Measurements from ENCODE around the gene COPE.
"Not testable (repeated sequence)": the region's sequence is repeated elsewhere in the genome, so short reads cannot be mapped to it uniquely, and the experiment has no call there.

The COPE gene

DNA sequence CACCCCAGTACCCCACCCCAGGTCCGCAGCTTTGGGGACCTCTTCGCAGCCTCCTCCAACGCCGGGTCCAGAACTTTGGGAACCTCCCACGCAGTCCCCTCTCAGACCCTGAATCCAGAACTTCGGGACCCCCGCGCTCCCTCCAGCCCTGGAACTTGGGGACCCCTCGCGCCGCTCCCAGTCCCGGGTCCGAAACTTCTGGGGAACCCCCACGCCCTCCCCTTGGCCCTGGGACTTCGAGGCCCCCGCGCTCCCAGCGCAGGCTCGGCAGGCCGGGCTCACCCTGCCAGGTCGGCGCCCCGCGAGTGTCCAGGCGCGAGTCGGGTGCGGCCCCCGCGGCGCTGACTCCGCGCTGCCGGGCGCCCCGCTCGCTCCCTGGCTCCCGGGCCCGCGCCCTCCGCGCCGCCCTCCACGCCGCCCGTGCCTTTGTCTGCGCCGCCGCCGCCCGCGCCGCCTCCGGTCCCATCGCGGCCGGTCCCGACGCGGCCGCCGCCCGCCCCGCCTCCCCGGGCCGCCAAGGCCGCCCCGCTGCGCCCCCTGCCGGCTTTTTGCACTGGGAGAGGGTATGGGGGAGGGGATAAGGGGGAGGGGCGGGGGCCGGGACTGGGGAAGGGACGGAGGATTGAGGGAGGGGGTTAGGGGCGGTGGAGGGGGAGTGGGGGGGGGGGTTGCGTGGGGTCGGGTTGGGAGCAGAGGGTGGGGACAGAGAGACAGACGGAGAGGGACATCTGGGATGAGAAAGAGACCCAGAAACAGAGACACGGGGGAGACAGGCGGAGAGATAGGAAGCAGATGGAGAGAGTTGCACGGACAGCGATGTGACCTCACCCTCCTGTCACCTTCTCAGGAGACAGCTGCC, 21.8 kb upstream of the COPE start, which contains the start of gene HOMER3:
Gene HOMER3 (minus strand): TSS at position 449 of the 859 bp plus-strand sequence. CDS start 2,235 bp downstream, outside the sequence.
- DNase-seq: no peak

DNA sequence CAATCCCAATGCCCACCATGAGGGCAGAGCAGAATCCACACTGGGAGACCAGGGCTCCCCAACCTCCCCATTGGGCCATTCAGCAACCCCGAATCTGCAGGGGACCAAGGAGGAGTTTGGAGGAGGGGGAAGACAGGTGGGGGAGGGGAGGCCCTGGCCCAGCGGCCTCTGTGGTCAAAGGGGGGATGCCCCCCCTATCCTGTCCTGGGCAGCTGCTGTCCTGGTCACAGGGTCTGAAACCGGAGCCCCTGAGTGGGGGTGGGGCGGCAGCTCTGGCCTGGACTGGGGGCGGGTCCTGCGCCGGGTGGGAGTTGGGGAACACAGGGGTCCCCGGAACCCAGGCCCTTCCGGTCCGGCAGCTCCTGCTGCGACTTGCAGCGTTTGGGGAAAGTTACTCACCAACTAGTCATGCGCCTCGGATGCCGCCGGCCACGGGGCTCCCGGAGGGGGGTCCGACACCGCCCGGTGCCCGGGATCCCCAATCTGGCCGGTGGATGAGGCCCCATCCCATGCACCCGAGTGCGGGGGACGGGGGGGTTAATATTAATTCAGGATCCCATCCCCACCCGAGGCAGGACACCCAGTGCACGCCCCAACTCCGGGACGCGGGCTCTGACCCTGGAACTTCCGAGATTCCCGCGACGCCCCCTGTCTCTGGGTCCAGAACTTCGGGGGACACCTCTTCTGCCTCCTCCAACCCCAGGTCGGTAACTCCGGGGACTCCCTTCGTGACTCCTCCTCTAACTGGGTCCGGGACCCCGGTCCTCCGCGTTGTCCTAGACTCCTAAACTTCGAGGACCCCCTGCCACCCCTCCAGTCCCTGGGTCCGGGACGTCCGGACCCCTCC, 21.0 kb upstream of the COPE start:
- DNase-seq: no peak

DNA sequence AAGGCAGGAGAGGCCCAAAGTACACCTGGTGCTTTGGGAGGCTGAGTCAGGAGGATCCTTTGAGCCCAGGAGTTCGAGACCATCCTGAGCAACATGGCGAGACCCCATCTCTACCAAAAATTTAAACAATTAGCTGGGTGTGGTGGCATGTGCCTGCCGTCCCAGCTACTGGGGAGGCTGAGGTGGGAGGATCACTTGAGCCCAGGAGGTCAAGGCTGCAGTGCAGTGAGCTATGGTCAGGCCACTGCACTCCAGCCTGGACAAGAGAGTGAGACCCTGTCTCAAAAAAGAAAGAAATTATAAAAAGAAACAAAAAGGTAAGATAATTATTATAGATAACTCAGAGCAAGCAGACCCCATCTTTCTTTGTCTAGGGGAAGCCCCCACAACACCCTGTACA, 20.0 kb upstream of the COPE start:
- no peak for DNase-seq

DNA sequence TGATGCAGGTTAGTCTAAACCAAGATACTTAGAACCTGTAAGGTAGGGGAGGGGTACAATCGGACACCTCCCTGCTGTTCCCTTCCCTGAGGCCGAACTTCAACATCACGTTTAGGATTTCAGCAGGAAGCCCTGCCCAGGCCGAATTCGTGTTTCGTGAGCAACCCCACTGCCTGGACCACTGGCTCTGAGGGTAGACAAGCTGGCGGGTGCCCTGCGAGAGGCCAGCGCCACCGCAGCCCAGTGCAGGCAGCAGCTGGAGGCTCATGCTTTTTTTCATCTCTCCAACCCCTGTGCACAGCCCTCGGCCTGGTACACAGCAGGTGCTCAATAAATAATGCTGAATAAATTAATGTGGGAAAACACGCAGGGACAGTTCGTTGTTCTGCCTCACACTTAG, 14.1 kb upstream of the COPE start:
- DNase-seq: no peak

DNA sequence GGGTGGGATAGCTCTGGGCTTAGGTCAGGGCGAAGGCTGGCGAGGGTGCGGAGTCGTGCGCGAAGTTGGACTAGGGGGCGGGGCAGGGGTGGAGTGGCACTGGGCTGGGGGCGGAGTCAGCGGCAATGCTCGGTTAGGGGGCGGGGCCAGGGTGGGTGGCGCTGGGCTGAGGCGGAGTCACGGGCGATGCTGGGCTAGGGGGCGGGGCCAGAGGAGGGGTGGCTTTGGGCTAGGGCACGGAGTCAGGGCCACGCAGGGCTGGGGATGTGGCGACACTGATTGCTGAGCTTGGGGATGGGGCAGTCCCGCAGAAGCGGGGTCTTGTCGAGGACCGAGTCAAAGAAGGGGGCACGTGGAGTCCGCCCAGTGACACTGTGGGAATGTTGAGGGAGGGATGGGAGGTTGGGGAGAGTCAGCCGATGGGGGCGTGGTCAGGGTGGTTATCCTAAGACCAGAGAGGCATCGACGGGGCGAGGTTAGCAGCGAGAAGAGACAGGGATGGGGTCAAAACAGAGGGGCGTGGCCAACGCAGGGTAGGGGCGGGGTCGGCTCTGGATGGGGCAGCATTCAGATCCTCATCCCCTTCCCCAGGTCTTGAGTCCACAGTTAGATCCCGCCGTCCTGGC, 13.1 kb upstream of the COPE start:
- DNase-seq: no peak

DNA sequence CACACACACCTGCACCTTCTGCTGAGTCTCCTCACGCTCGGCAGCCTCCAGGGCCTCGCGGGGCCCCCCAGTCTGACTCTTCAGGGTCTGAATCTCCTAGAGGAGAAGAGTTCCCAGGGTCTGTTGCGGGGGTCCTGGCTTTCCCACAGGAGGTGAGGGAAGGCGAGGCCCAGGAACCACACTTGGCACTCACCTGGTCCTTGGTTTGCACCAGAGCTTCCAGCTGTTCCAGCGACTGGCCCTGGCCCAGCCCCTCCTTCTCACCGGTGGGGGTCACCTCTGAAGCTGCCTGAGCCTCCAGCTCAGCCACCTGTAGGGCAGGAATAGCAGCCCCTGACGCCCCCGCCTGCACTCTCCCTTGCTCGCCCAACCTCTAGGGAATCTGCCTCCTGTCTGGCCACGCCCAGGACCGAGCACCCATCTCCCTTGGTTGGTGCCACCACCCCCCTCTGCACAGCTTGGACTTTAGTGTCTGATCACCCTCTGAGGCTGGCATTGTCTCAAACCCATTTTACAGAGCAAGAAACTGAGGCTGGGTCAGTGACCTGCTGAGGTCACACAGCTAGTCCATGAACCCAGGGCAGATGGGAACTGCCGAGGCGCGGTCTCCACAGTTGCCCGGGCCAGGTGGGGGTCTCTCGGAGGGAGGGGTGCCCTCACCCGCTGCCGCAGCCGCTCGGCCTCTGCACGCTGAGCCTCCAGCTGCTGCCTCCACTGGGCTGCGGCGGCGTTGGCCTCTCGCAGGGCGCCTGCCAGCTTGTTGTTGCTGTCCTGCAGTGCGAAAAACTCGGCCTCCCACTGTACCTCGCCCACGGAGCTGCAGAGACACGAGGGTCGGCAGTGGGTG, 12.4 kb upstream of the COPE start:
- DNase-seq: no peak

DNA sequence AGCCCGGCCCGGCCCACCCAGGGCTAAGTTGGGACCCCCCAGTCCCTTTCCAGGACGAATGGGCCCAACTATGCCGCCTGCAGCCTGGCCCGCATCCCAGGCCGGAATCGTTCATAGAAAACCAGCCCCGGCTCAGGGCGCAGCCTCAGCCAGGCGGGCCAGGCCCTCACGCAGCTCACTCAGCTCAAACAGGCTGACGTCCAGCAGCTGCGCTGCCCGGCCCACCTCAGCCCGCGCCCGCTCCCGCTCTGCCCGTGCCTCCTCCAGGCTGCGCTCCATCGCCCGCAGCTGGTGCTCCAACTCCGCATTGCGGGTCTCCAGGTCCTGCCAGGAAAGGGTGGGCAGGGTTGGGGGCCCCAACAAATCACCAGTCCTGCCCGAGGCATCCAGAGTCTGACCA, 10.1 kb upstream of the COPE start:
- no peak for DNase-seq

DNA sequence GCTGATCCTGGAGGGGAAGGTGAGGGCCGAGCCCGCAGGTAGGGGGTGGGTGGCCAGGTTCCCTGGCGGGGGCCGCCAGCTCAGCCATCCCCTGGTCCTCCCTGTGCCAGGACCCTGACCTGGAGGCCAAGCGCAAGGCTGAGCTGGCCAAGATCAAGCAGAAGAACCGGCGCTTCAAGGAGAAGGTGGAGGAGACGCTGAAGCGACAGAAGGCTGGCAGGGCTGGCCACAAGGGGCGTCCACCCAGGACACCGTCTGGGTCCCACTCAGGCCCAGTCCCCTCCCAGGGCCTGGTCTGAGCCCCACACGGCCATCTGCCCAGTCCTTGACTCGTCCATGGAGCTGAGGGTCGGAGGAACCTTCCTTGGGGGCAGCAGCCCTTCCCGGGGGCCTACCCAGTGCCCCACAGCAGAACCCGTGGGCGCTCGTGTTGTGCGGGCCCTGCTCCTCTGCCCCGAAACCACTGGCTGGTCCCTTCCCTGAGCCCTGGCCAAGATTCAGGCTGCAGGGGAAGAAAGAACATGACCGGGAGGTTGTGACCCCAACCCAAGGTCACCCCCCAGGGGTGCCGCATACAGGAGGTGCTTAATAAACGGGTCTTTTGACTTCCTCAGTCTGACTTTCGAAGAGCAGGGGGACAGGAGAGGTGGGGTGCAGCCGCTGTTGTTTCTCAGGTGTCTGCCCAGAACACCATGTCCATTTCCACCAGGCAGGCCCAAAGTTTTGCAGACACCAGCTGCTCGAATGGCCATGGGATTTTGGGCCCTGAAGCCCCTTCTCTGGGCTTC, 9.0 kb upstream of the COPE start:
- no peak for DNase-seq

DNA sequence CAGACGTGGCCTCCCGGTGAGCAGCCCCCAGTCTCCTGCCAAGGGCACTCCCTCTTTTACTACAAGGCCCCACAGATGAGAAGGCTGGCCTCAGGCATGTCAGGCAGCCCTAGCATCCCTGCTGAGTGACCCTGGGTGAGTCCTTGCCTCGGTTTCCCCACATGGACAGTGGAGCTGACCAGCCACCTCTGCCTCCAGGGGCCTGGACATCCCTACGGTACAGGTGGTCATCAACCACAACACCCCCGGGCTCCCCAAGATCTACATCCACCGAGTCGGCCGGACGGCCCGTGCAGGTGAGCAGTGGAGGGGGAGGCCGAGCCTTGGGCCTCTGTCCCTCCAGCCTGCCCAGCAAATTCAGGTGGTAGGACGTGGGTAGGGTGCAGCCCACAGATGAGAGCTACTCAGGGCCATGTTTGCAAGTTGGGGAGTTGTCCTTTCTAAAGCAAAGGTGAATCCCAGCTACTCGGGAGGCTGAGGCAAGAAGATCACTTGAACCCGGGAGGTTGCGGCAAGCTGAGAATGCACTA, 5.6 kb upstream of the COPE start:
- no peak for DNase-seq

DNA sequence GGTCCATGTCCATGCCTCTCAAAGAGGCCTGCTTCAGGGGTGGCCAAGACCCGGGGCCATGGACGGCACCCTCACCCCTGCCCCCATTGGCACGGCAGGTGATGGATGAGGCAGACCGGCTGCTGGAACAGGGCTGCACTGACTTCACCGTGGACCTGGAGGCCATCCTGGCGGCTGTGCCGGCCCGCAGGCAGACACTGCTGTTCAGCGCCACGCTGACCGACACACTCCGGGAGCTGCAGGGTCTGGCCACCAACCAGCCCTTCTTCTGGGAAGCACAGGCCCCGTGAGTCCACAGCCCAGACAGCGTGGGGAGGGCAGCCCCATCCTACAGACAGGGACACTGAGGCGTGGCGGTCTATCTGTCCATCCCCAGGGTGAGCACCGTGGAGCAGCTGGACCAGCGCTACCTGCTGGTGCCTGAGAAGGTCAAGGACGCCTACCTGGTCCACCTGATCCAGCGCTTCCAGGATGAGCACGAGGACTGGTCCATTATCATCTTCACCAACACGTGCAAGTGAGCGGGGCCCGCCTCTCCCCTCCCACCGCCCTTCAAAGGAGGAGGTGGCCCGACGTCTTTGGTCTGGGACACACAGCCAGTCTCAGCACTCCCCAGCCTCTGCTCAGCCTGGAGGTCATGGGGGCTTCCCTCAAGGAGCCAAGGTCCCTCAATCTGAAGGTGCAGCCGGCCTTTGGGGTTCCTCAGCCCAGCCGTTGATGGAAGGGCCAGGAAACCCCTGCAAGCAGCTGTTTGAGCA, 3.2 kb upstream of the COPE start:
- DNase-seq: no peak

DNA sequence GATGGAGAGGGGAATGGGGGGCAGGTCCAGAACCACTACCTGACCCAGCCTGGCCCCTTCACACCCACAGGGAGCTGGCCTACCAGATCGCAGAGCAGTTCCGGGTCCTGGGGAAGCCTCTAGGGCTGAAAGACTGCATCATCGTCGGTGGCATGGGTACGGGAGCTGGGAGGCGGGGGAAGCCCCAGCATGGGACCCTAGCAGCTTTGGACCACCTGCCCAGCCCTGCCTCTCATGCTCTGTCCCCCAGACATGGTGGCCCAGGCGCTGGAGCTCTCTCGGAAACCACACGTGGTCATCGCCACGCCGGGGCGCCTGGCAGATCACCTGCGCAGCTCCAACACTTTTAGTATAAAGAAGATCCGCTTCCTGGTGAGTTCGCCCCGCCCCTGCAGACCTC, 2.4 kb upstream of the COPE start:
- no peak for DNase-seq

DNA sequence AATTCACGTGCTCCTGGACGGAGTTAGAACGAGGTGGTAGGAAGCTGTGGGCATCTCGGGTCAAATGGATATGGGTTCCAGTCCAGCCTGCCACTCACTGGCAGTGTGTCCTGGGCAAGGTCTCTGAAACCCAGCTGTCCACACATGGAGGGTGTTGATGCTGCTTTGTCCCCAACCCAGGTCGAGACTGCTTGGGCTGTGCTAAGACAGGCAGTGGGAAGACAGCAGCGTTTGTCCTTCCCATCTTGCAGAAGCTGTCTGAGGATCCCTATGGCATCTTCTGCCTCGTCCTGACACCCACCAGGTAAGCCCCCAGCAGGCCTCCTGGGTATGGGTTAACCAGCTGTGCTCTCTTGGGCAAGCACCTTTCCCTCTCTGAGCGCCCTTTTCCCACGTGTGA, 1.2 kb upstream of the COPE start:
- DNase-seq: no peak

DNA sequence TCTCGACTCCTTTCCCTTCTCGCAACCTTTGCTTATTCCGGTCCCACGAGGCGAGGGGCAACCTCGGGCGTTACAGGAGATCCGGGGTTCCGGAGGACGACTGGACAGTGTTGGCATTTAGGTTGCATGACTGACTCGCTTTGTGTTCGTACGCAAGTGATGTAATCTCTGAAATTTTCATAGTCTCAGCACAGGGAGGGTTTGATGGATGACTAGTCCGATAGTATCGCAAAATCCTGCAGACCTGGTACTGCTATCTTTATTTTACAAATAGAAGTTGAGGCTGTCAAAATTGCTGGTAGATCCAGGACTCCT, 670 bp upstream of the COPE start:
- DNase-seq: no peak

DNA sequence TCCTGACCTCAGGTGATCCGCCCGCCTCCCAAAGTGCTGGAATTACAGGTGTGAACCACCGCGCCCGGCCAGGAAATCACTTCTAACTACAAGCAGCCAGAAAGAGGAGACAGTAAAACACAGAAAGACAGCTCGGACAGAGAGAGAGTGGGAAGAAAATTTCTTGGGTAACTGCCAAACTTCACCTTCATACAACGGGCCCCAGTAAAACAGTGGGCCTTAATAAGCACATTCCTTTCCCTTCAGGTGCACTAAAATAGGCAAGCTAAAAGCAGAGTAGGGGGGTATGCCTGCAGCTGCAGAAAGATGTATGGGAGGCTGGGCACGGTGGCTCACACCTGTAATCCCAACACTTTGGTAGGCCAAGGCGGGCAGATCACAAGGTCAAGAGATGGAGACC, 1.6 kb downstream of the COPE start:
- DNase-seq: not testable (repeated sequence)

DNA sequence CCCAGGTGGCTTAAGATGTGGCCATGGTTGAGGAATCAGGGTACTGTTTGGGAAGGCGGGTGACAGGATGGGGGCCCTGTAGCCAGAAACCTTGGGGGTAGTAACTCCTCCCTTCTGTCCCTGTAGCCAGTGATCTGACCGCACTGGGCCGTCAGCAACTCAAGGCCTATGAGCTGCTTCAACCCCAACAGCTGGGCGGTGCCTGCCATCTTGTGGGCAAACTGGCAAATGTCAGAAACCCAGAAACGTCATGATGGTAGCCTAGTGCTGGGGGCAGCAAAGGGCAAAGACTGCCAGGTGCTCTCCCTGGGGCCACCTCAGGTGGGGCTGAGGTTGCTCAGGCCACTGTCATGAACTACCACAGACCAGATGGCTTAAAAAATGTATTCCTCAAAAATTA, 3.5 kb downstream of the COPE start:
- no peak for DNase-seq

DNA sequence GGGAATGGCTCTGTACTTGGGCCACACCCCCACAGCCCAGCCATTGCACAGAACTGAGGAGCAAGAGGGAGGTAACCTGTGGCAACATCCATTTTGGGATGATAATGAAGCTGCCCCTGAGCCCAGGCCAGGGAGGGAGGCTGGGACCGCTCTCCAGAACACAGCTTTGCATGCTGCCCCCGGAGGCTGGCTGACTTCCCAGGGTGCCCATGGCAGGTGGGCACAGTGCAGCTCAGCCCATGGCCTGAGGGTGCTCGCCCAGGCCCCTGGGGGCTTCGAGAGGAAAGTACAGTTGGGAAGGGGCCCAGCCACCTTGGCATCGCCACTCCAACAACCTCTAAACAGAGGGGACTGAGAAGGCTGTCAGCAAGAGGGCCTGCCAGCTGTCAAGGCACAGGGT, 5.7 kb downstream of the COPE start:
- DNase-seq: no peak

DNA sequence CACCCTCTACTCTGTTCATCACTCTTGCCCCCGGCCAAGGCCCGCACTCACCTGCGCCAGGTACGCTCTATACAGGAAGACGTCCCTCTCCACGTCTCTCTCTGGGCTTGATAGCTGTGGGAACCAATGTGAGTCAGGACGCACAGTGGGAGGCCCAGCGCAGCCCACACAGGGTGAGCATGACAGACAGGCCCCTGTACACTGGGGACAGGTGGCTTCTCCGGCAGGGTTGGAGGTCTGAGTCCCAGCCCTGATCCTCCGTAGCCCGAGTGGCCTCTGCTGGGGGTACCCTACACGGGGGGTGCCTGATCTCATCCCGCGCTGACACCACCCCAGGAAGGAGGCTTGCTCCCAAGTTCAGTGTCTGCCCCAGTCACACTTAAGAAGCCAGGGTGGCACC, 6.3 kb downstream of the COPE start:
- no peak for DNase-seq

DNA sequence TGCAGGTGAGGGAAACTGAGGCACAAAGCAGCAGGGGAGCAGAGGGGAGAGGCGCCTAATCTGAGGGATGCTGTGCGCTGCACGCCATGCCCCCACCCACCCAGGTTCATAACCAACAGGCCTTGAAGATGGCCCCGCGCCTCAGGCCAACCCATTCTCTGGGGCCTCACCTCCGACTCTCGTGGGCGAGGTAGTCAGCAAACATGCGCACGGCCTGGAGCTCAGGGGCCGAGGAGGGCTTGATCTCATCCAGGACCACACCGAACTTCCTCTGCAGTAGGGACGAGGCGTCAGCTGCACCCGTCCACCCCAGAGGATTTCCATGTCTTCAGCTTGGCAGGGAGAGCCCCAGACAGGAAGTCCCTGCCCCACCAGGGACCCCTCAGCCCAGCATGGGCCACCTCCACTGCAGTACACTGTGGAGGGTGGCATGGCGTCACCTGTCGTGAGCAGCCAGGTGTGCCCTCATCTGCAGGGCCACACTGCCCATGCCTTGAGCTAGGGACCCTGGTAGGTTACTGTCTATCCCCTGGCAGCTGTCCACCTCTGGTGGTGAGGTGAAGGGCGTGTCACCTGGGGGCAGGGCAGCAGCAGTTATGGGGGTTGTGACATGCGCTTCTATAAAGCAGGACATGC, 8.3 kb downstream of the COPE start:
- no peak for DNase-seq

DNA sequence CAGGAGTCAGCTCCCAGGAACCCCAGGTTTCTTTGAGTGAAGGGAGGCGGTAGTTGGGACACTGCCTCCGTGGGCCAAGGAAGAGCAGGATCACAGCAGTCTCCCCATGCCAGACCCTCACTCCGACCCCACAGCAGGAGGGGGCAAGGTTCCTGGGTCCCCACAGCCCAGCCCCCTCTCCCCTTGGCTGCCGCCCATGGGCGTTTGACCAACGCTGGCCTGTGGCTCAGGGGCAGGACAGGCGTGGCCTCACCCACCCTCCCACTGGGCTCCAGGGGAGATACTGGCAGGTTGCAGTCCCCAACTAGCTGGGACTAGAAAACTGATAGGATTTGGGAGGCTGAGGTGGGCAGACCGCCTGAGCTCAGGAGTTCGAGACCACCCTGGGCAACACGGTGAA, 9.2 kb downstream of the COPE start:
- DNase-seq: no peak

DNA sequence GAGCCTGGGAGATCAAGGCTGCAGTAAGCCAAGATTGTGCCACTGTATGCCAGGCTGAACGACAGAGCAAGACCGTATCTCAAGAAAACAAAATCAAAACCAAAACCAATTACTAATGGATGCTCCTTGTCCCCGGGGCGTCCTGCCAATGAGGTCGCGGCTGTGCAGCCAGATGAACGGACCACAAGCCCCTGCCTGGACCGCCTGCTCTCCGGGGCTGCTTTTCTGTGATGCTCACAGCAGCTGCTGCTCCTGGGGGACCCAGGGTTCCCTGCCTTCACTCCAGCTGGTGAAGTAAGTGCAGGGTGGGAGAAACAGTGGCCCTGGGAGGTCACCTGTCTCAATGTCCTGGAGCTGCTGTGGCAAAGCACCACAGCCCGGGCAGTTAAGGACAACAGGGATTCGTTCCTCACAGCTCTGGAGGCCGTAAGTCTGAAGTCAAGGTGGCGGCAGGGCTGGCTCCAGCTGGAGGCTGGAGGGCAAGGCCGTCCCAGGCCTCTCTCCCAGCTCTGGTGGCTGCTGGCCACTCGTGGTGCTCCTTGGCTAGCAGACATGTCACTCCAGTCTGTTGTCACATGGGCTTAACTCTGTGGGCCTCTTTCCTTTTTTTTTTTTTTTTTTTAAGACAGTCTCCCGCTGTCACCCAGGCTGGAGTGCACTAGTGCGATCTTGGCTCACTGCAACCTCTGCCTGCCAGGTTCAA, 10.1 kb downstream of the COPE start:
- DNase-seq: no peak

All from cerebellar nuclear complex (tissue), 1 donor.